Nephron progenitor cell (in vitro differentiated cells): ENCODE measurements around the gene ODAD4.

Experiments used
- DNase-seq: peaks from one replicate; pipeline ENCODE4 v3.0.0; 2021
- H3K27ac Mint-ChIP-seq: 2 replicates; pipeline ENCODE4 v1.8.0; 2021; ENCODE audit warnings: mild to moderate bottlenecking, moderate library complexity, mixed read lengths
- H3K27me3 Mint-ChIP-seq: 2 replicates; pipeline ENCODE4 v1.8.0; 2021; ENCODE audit warnings: mild to moderate bottlenecking, low read depth, mixed read lengths; ENCODE audit not compliant: poor library complexity
- H3K36me3 Mint-ChIP-seq: 2 replicates; pipeline ENCODE4 v1.8.0; 2021; ENCODE audit warnings: low read depth, mixed read lengths
- H3K4me1 Mint-ChIP-seq: 2 replicates; pipeline ENCODE4 v1.8.0; 2021; ENCODE audit warnings: mixed read lengths
- H3K4me3 Mint-ChIP-seq: 2 replicates; pipeline ENCODE4 v1.8.0; 2021; ENCODE audit warnings: mild to moderate bottlenecking, moderate library complexity, mixed read lengths
- H3K9me3 Mint-ChIP-seq: 2 replicates; pipeline ENCODE4 v1.8.0; 2021; ENCODE audit warnings: mild to moderate bottlenecking, moderate library complexity, mixed read lengths
- CTCF ChIP-seq: fragments of 200-600 bp; sonication (generic); IDR thresholded peaks from 2 replicates; pipeline ENCODE4 v1.5.0; 2021; ENCODE audit warnings: antibody characterized with exemption

ODAD4 gene

GRCh38 chr17:41967921-41968578 is 37.6 kb downstream of the ODAD4 start:
- peak overlapping the region; percentile 81 for H3K4me3 Mint-ChIP-seq
- H3K27ac Mint-ChIP-seq = peak overlapping the region; percentile 45
- H3K9me3 Mint-ChIP-seq = no peaks in the 10 kb centered on the region
- peaks cover 38% of the 10 kb centered on the region for H3K4me1 Mint-ChIP-seq
- peaks cover 3% of the 10 kb centered on the region for H3K27me3 Mint-ChIP-seq
- DNase-seq = no peak
- no peak for TF ChIP-seq CTCF
- H3K36me3 Mint-ChIP-seq = peaks cover 46% of the 10 kb centered on the region

GRCh38 chr17:41968676-41969075 is 38.3 kb downstream of the ODAD4 start:
- peaks cover 3% of the 10 kb centered on the region for H3K27me3 Mint-ChIP-seq
- no peaks in the 10 kb centered on the region for H3K9me3 Mint-ChIP-seq
- TF ChIP-seq CTCF = no peak
- H3K4me3 Mint-ChIP-seq = peak overlapping the region; percentile 70
- H3K36me3 Mint-ChIP-seq = peaks cover 46% of the 10 kb centered on the region
- DNase-seq = no peak
- peak overlapping the region; percentile 15 for H3K27ac Mint-ChIP-seq
- H3K4me1 Mint-ChIP-seq = peaks cover 40% of the 10 kb centered on the region

GRCh38 chr17:41970901-41971331 is 40.5 kb downstream of the ODAD4 start:
- Mint-ChIP-seq H3K9me3 (no peaks in the 10 kb centered on the region), H3K4me1 (peaks cover 27% of the 10 kb centered on the region), H3K27ac (peak overlapping the region; percentile 70), H3K36me3 (peaks cover 56% of the 10 kb centered on the region), H3K27me3 (no peaks in the 10 kb centered on the region), H3K4me3 (no peak overlapping the region)
- no peak for DNase-seq
- TF ChIP-seq CTCF = no peak

GRCh38 chr17:41971721-41972523 is 41.5 kb downstream of the ODAD4 start:
- Mint-ChIP-seq H3K4me1 (peaks cover 25% of the 10 kb centered on the region), H3K4me3 (no peak overlapping the region), H3K9me3 (no peaks in the 10 kb centered on the region), H3K36me3 (peaks cover 62% of the 10 kb centered on the region), H3K27me3 (no peaks in the 10 kb centered on the region), H3K27ac (peak overlapping the region; percentile 90)
- DNase-seq = no peak
- no peak for TF ChIP-seq CTCF

GRCh38 chr17:41972571-41973407 is 42.4 kb downstream of the ODAD4 start:
- Mint-ChIP-seq H3K27me3 (no peaks in the 10 kb centered on the region), H3K36me3 (peaks cover 65% of the 10 kb centered on the region), H3K9me3 (no peaks in the 10 kb centered on the region), H3K4me3 (no peak overlapping the region), H3K27ac (peak overlapping the region; percentile 90), H3K4me1 (peaks cover 23% of the 10 kb centered on the region)
- DNase-seq = no peak
- no peak for TF ChIP-seq CTCF
